Parathyroid adenoma (tissue), 2 donors: ENCODE data around the gene ARHGEF35.
"Not testable (repeated sequence)": the region's sequence is repeated elsewhere in the genome, so short reads cannot be mapped to it uniquely, and the experiment has no call there.

ENCODE experiments used
- H2AFZ ChIP-seq: fragments of 300-600 bp; sonication (generic); one replicate; pipeline ENCODE4 v1.7.0; 2017; ENCODE audit warnings: antibody characterized with exemption, mild to moderate bottlenecking
- H3K27ac ChIP-seq: fragments of 300-600 bp; sonication (generic); one replicate; pipeline ENCODE4 v1.7.0; 2017
- H3K27me3 ChIP-seq: fragments of 300-600 bp; sonication (generic); one replicate; pipeline ENCODE4 v1.7.0; 2017; ENCODE audit warnings: low read length; ENCODE audit not compliant: control insufficient read depth, insufficient read depth
- H3K36me3 ChIP-seq: fragments of 300-600 bp; sonication (generic); one replicate; pipeline ENCODE4 v1.7.0; 2017; ENCODE audit warnings: low read length; ENCODE audit not compliant: control insufficient read depth, insufficient read depth
- H3K4me1 ChIP-seq: fragments of 300-600 bp; sonication (generic); one replicate; pipeline ENCODE4 v1.7.0; 2017; ENCODE audit warnings: control low read depth
- H3K4me2 ChIP-seq: fragments of 300-600 bp; sonication (generic); one replicate; pipeline ENCODE4 v1.7.0; 2017; ENCODE audit warnings: low read length
- H3K4me3 ChIP-seq: fragments of 300-600 bp; sonication (generic); one replicate; pipeline ENCODE4 v1.7.0; 2017; ENCODE audit warnings: low read depth, low read length
- H3K79me2 ChIP-seq: fragments of 300-600 bp; sonication (generic); one replicate; pipeline ENCODE4 v1.7.0; 2017; ENCODE audit warnings: control low read depth
- H3K9ac ChIP-seq: fragments of 300-600 bp; sonication (generic); one replicate; pipeline ENCODE4 v1.7.0; 2017; ENCODE audit warnings: mild to moderate bottlenecking
- H3K9me3 ChIP-seq: fragments of 300-600 bp; sonication (generic); one replicate; pipeline ENCODE4 v1.7.0; 2017; ENCODE audit warnings: low read length; ENCODE audit not compliant: control insufficient read depth
- donor health status: primary hyperparathyroidism.

Gene ARHGEF35

DNA sequence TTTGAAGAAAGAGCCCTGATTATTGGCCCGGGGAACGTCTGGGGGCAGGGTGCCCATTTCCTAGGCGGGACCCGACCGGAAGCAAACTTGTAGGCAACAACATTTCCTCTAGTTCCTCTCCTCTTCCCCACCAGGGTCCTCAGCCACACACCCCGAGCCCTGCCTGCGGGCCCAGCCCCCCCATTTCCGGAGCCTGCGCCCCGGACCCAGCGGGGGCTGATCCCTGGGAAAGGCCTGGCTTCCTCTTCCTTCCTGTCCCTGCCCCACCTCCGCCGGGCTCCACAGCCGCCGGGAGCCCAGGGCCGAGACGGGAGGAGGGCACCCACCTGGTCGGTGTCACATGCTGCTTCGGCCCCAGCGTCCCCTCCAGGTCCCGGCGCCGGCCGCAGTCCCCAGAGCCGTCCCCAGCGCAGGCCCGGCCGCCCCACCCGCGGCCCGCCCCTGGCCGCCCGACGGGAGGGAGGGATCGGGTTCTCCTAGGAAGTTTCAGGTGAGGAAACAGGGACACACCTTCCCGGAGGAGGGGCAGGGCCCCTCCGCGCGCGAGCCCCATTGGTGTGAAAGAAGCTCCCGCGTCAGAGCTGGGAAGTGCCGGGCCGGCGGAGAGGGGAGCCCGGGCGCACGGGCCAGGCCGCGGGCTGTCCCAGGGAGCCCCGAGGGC is at the start of gene ARHGEF35:
Gene ARHGEF35, minus strand, starts transcription at position 622 of the 661 bp plus-strand sequence. CDS start 7,450 bp downstream, outside the sequence.
- not testable (repeated sequence) for H3K4me3 ChIP-seq, H3K36me3 ChIP-seq, H3K79me2 ChIP-seq, H3K4me1 ChIP-seq, H3K27me3 ChIP-seq, H3K9me3 ChIP-seq, H2AFZ ChIP-seq, H3K9ac ChIP-seq, H3K27ac ChIP-seq, H3K4me2 ChIP-seq

DNA sequence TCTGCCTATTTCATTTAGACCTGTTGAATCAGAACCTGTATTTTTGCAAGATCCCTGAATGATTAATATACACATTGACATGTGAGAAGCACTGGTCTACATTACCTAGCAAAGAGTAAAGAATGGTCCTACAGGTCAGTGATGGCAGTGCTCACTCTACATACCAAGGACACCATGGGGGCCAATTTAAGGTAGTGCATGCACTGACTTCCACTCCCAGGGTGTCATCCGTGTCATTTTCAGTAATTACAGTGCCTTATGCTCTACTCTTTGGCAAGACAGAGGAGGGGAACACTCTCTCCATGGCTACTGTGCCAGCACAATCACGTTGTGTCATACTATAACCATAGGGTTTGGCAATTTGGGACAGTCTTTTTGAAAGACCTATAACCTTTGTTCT is 49.7 kb upstream of the ARHGEF35 start:
- H3K27me3 ChIP-seq, result not testable (repeated sequence)

DNA sequence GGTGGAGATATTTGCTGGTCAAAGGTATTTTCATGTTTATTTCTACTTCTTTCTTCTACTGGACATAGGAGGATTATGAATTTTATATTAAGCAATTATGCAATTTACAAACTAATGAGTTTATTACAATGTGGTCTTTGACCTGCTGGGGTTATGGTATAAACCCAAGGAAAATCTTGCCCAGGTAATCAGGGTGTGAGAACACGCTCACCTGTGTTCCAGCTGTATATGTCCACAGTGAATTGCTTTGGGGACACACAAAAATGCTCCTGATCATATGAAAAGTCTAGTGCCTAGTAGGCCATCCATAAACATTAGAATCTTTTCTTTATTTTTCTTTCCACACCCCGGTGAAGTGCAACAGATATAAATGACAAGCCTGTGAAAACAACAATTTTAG is 43.7 kb upstream of the ARHGEF35 start, which contains the start of gene OR2A42:
Gene OR2A42, minus strand, starts transcription at position 241 of the 400 bp plus-strand sequence. CDS start 6,762 bp downstream, outside the sequence.
- not testable (repeated sequence) for H3K4me1 ChIP-seq, H2AFZ ChIP-seq, H3K27ac ChIP-seq, H3K79me2 ChIP-seq, H3K27me3 ChIP-seq, H3K4me2 ChIP-seq, H3K9ac ChIP-seq, H3K36me3 ChIP-seq, H3K4me3 ChIP-seq, H3K9me3 ChIP-seq

More for the DNA sequence above, 49.7 kb upstream of the ARHGEF35 start:
- not testable (repeated sequence) for H3K27ac ChIP-seq, H3K36me3 ChIP-seq, H3K4me1 ChIP-seq, H3K9ac ChIP-seq, H3K4me3 ChIP-seq, H2AFZ ChIP-seq, H3K9me3 ChIP-seq, H3K79me2 ChIP-seq, H3K4me2 ChIP-seq

DNA sequence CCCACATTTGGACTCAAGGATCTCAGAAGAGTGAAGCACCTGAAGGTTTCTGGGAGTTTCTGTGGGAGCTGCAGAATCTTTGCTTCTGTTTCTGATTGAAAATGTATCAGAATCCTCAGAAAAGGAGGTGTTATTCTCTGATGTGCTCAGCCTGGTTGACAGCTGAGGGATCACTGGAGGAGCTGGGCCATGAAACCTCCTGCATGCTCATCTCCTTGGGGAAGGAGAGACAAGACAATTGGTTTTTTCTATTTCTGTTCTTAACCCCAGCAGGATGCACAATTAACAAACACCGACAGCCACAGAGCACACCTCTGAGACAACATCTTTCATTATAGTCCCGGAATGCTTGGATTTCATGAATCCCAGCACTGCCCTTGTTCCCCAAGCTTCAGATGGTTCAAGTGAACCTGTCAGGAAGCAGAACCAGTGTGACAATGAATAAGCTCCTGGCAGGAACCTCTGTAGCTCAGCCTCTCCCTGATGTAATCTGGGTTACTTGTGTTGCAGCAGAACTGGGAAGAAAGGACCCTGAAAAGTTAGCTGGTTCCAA is 43.0 kb upstream of the ARHGEF35 start:
- H3K4me1 ChIP-seq, H3K27me3 ChIP-seq, H3K4me2 ChIP-seq, H3K4me3 ChIP-seq, H2AFZ ChIP-seq, H3K36me3 ChIP-seq, H3K9ac ChIP-seq, H3K79me2 ChIP-seq, H3K9me3 ChIP-seq, H3K27ac ChIP-seq: not testable (repeated sequence)

DNA sequence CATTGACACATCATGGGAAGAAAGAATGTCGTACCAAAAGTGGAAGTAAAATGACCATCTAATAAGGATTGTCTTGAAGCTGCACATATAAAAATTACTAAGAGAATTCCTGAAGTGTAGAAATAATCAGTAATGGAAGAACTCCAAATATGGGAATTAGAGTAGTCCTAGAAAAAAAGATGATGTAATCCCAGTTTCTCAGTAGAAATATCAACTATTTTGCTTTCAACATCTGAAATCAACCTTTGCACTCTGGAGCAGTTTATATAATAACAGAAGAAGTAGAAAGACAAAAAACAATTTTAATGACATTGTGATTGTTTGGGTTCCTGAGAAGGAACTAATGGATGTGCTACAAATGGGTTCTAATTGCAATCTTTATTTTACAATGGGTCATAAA is 37.4 kb upstream of the ARHGEF35 start:
- not testable (repeated sequence) for H3K4me3 ChIP-seq, H3K4me2 ChIP-seq, H3K9me3 ChIP-seq, H3K4me1 ChIP-seq, H3K79me2 ChIP-seq, H2AFZ ChIP-seq, H3K36me3 ChIP-seq, H3K27me3 ChIP-seq, H3K9ac ChIP-seq, H3K27ac ChIP-seq

DNA sequence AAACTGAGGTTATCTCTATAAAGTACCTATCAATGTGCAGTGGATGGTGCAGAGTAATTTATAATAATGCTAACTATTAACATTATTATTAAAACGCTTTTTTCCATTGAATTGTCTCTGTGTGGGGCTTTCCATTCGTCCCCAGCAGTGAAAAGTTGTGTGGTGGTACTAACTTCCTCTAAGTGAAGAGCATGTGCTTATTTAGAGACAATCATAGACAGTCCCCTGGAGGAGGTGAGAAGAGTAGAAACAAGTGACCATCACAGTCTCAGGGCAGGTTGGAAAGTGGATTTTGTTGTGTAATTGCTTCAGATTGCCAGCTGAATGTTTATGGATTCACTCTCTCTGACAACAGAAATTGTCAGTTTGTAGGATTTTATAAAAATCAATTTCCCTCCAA is 35.4 kb upstream of the ARHGEF35 start:
- H3K27me3 ChIP-seq, H3K4me2 ChIP-seq, H3K27ac ChIP-seq, H3K9me3 ChIP-seq, H3K4me1 ChIP-seq, H3K36me3 ChIP-seq, H3K9ac ChIP-seq, H3K79me2 ChIP-seq, H2AFZ ChIP-seq, H3K4me3 ChIP-seq: not testable (repeated sequence)

DNA sequence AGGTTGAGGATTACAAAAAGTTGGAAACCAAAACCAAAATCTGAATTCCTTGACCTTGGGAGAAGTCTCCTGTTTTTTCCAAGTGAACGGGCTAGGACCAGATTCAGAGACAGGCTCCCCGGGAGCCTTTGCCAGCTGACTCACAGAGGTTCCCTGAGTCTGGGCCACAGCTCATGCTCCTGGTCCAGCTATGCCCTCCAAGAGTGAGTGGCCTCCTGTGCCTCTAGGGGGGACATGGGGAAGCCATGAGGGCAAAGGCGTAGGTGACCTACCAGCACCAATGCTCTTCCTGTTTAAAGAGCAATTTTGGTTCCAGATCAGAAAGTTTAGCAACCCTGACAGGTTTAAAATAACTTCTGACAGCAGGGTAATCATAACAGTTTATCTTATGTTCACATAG is 33.2 kb upstream of the ARHGEF35 start:
- not testable (repeated sequence) for H3K9ac ChIP-seq, H2AFZ ChIP-seq, H3K27me3 ChIP-seq, H3K36me3 ChIP-seq, H3K4me3 ChIP-seq, H3K27ac ChIP-seq, H3K9me3 ChIP-seq, H3K4me2 ChIP-seq, H3K4me1 ChIP-seq, H3K79me2 ChIP-seq

DNA sequence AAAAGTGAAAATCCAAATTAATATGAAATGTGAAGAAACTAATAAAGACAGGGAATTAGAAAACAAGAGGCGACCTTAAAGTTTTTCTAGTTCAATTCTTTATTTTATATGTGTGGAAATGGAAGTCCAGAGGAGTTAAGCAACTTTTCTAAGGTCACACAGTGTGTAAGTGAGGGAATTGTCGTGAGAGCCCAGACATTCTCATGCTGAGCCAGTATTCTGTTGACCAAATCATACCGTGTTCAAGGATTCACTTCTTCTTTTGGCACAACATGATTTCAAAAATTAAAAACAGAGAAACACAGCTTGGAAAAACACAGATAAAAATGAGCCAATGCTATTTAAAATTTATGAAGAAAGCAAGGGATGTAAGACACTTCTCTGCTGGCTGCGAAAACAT is 31.2 kb upstream of the ARHGEF35 start:
- H3K79me2 ChIP-seq, H3K4me1 ChIP-seq, H3K9me3 ChIP-seq, H3K36me3 ChIP-seq, H3K4me3 ChIP-seq, H2AFZ ChIP-seq, H3K27ac ChIP-seq, H3K4me2 ChIP-seq, H3K9ac ChIP-seq, H3K27me3 ChIP-seq: not testable (repeated sequence)

DNA sequence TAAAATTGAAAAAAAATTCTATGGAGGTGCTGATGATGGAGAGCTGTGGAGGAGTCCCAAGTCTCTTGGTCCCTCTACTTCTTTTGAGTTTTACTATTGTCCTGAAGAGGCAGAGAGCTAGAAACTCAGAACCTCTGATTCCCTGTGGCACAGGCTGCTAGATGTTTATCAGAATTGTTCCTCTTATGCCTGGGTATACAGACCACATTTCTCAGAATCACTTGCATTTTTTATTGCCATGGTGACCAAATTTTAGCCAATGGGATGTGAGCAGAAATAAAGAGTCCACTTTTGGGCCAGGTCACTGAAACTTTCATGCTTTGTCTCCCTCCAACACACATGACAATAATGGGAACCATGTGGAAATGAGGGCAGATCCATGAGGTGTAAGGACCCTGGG is 28.0 kb upstream of the ARHGEF35 start:
- H3K4me1 ChIP-seq, H3K27me3 ChIP-seq, H3K9ac ChIP-seq, H3K27ac ChIP-seq, H2AFZ ChIP-seq, H3K79me2 ChIP-seq, H3K4me3 ChIP-seq, H3K9me3 ChIP-seq, H3K4me2 ChIP-seq, H3K36me3 ChIP-seq: not testable (repeated sequence)

DNA sequence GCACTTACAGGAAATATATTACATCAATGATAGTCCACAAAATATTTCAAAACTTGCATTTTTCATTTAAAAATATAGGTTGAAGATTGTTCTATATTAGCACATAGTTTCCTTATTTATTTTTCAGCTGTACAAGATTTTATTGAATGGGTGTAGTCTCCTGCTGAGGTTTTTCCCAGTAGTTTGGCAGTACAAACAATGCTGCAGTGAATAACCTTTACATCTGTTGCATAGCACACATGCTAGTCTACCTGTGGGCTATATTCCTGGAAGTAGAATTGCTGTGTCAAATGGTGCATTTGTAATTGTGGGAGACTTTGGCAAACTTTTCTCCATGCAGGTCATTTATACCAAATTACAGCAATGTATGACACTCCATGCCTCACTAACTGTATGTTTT is 24.9 kb upstream of the ARHGEF35 start:
- not testable (repeated sequence) for H3K27me3 ChIP-seq, H3K4me3 ChIP-seq, H3K9ac ChIP-seq, H3K79me2 ChIP-seq, H3K9me3 ChIP-seq, H2AFZ ChIP-seq, H3K27ac ChIP-seq, H3K4me2 ChIP-seq, H3K36me3 ChIP-seq, H3K4me1 ChIP-seq

DNA sequence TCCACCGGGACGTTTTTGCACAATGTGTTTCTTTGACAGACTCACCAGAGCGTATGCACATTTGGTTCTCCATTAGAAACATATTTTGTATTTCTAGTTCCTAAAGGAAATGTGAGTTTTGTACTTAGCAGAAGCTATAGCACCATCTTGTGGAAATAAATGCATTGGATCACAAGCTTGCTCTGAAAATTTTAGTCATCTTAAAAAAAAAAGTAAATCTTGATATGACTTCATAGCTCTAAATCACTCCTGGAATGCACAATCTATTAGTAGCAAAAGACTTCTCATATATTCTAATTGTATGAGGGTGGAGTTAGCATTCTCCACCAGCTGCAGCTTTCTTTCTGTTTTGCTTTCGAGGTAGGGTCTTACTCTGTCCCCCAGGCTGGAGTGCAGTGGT is 23.5 kb upstream of the ARHGEF35 start:
- H3K27me3 ChIP-seq, H3K4me3 ChIP-seq, H3K4me2 ChIP-seq, H3K79me2 ChIP-seq, H3K27ac ChIP-seq, H3K9me3 ChIP-seq, H3K36me3 ChIP-seq, H3K4me1 ChIP-seq, H2AFZ ChIP-seq, H3K9ac ChIP-seq: not testable (repeated sequence)
